WTC11 (cell line): Measurements from ENCODE around the gene PYM1. TPM values are rescaled to one million over a fixed set of nuclear protein-coding genes. Genes with fewer than 3 reads are reported as not detected.

Experiments used
- ATAC-seq: fragments of 200-7000 bp; cut with Tn5 transposase; 2 replicates; pipeline ENCODE4 v1.10.0; 2021; ENCODE audit warnings: mild to moderate bottlenecking, moderate library complexity
- CTCF ChIA-PET: fragments of 300-600 bp; sonication (Branson Sonifier 250); formaldehyde crosslinking; loops from one replicate; lab custom pipeline; 2021; ENCODE audit warnings: antibody characterized with exemption; lab: Charles Lee
- POLR2A ChIA-PET: fragments of 350-600 bp; sonication (Branson Sonifier 250); formaldehyde crosslinking; loops from one replicate; lab custom pipeline; 2021; ENCODE audit warnings: antibody characterized with exemption; lab: Charles Lee
- DNase-seq: peaks from one replicate; pipeline ENCODE4 v3.0.0; 2021; ENCODE audit warnings: low spot score
- H3K27ac Mint-ChIP-seq: 2 replicates; pipeline ENCODE4 v1.8.0; 2021; ENCODE audit warnings: mixed read lengths
- H3K27me3 Mint-ChIP-seq: 2 replicates; pipeline ENCODE4 v1.8.0; 2021; ENCODE audit warnings: low read depth, mild to moderate bottlenecking, moderate library complexity, mixed read lengths
- H3K36me3 Mint-ChIP-seq: 2 replicates; pipeline ENCODE4 v1.8.0; 2021; ENCODE audit warnings: mixed read lengths
- H3K4me1 Mint-ChIP-seq: 2 replicates; pipeline ENCODE4 v1.8.0; 2022; ENCODE audit warnings: mixed read lengths
- H3K4me3 Mint-ChIP-seq: 2 replicates; pipeline ENCODE4 v1.8.0; 2021; ENCODE audit warnings: mild to moderate bottlenecking, moderate library complexity, mixed read lengths
- H3K9me3 Mint-ChIP-seq: 2 replicates; pipeline ENCODE4 v1.8.0; 2021; ENCODE audit warnings: mixed read lengths
- ATF2 ChIP-seq: sonication (generic); formaldehyde crosslinking; IDR thresholded peaks from 2 replicates; pipeline ENCODE4 v1.8.1; 2022; ENCODE audit warnings: low read depth, missing genetic modification reagents, borderline replicate concordance
- ATF6 ChIP-seq: sonication (generic); formaldehyde crosslinking; IDR thresholded peaks from 2 replicates; pipeline ENCODE4 v1.8.1; 2023; ENCODE audit warnings: mild to moderate bottlenecking, missing genetic modification reagents
- E2F5 ChIP-seq: sonication (generic); formaldehyde crosslinking; IDR thresholded peaks from 2 replicates; pipeline ENCODE4 v1.8.1; 2022; ENCODE audit warnings: mild to moderate bottlenecking, moderate library complexity, missing genetic modification reagents
- ERG ChIP-seq: fragments of 250-450 bp; sonication (Bioruptor Pico); IDR thresholded peaks from 2 replicates; pipeline ENCODE4 v1.8.0; 2021; ENCODE audit warnings: mild to moderate bottlenecking
- ETV6 ChIP-seq: sonication (generic); formaldehyde crosslinking; IDR thresholded peaks from 2 replicates; pipeline ENCODE4 v1.8.1; 2022; ENCODE audit warnings: mild to moderate bottlenecking, missing genetic modification reagents
- FOXJ3 ChIP-seq: sonication (generic); formaldehyde crosslinking; IDR thresholded peaks from 2 replicates; pipeline ENCODE4 v1.9.0; 2021; ENCODE audit warnings: missing genetic modification reagents, mild to moderate bottlenecking, borderline replicate concordance
- HMGXB4 ChIP-seq: sonication (generic); formaldehyde crosslinking; IDR thresholded peaks from 2 replicates; pipeline ENCODE4 v1.8.1; 2023; ENCODE audit warnings: mild to moderate bottlenecking, moderate library complexity, missing genetic modification reagents
- IRF1 ChIP-seq: sonication (generic); formaldehyde crosslinking; IDR thresholded peaks from 2 replicates; pipeline ENCODE4 v1.8.0; 2023; ENCODE audit warnings: missing genetic modification reagents
- JAZF1 ChIP-seq: fragments of 250-450 bp; sonication (Bioruptor Pico); IDR thresholded peaks from 2 replicates; pipeline ENCODE4 v1.9.0; 2021; ENCODE audit warnings: moderate library complexity, mild to moderate bottlenecking, inconsistent platforms
- MAX ChIP-seq: sonication (generic); formaldehyde crosslinking; IDR thresholded peaks from 2 replicates; pipeline ENCODE4 v1.8.0; 2022; ENCODE audit warnings: mild to moderate bottlenecking, missing genetic modification reagents
- NFYB ChIP-seq: sonication (generic); formaldehyde crosslinking; conservative IDR thresholded peaks from 2 replicates; pipeline ENCODE4 v1.8.0; 2022; ENCODE audit warnings: low read depth, missing genetic modification reagents
- NR2C2 ChIP-seq: sonication (generic); formaldehyde crosslinking; IDR thresholded peaks from 2 replicates; pipeline ENCODE4 v1.8.0; 2022; ENCODE audit warnings: mild to moderate bottlenecking, missing genetic modification reagents
- NR3C1 ChIP-seq: sonication (generic); formaldehyde crosslinking; conservative IDR thresholded peaks from 2 replicates; pipeline ENCODE4 v1.8.1; 2023; ENCODE audit warnings: low read depth, mild to moderate bottlenecking, missing genetic modification reagents
- OVOL2 ChIP-seq: fragments of 250-450 bp; sonication (Bioruptor Pico); IDR thresholded peaks from 2 replicates; pipeline ENCODE4 v1.9.0; 2021; ENCODE audit warnings: mild to moderate bottlenecking, borderline replicate concordance
- RORB ChIP-seq: fragments of 250-450 bp; sonication (Bioruptor Pico); IDR thresholded peaks from 2 replicates; pipeline ENCODE4 v1.9.0; 2021; ENCODE audit warnings: mild to moderate bottlenecking
- SMAD4 ChIP-seq: sonication (generic); formaldehyde crosslinking; IDR thresholded peaks from 2 replicates; pipeline ENCODE4 v1.8.0; 2022; ENCODE audit warnings: mild to moderate bottlenecking, missing genetic modification reagents
- SP1 ChIP-seq: sonication (generic); formaldehyde crosslinking; conservative IDR thresholded peaks from 2 replicates; pipeline ENCODE4 v1.8.1; 2022; ENCODE audit warnings: missing genetic modification reagents
- USF1 ChIP-seq: sonication (generic); formaldehyde crosslinking; IDR thresholded peaks from 2 replicates; pipeline ENCODE4 v1.8.0; 2022; ENCODE audit warnings: mild to moderate bottlenecking, missing genetic modification reagents
- ZMAT4 ChIP-seq: fragments of 250-450 bp; sonication (Bioruptor Pico); IDR thresholded peaks from 2 replicates; pipeline ENCODE4 v1.9.0; 2021; ENCODE audit warnings: mild to moderate bottlenecking
- ZNF671 ChIP-seq: fragments of 250-450 bp; sonication (Bioruptor Pico); IDR thresholded peaks from 2 replicates; pipeline ENCODE4 v1.8.0; 2021; ENCODE audit warnings: mild to moderate bottlenecking
- total RNA-seq: library from RNA; stranded (reverse); gene quantifications from 3 replicates; pipeline ENCODE4 v1.2.3, GENCODE V29; 2021

PYM1 gene
- total RNA-seq, 1 experiment from 2014 or later, result 55.5 TPM

- Mint-ChIP-seq H3K4me3 (no peak overlapping the region), H3K27ac (no peak overlapping the region), H3K4me1 (peaks cover 1% of the 10 kb centered on the region), H3K27me3 (peaks cover 12% of the 10 kb centered on the region), H3K36me3 (no peaks in the 10 kb centered on the region), H3K9me3 (no peaks in the 10 kb centered on the region)
- ATAC-seq, result no peak
- TF ChIP-seq NFYB (no peak), NR2C2 (CRISPR knock-in tag) (no peak), E2F5 (no peak), USF1 (CRISPR knock-in tag) (no peak), ZMAT4 (CRISPR knock-in tag) (no peak), ERG (CRISPR knock-in tag) (no peak), MAX (CRISPR knock-in tag) (no peak), OVOL2 (CRISPR knock-in tag) (no peak), NR3C1 (no peak), SMAD4 (CRISPR knock-in tag) (no peak), ATF6 (no peak), IRF1 (no peak), ATF2 (CRISPR knock-in tag) (no peak), ZNF671 (CRISPR knock-in tag) (no peak), HMGXB4 (CRISPR knock-in tag) (no peak), JAZF1 (CRISPR knock-in tag) (no peak), ETV6 (no peak), RORB (CRISPR knock-in tag) (no peak), FOXJ3 (no peak), SP1 (CRISPR knock-in tag) (no peak)
- ChIA-PET POLR2A (no interaction called here), CTCF (interaction anchor here (0.8 to 1.1 kb wide), 2 partner anchors 55 to 64 kb away, joined by 3 to 4 read pairs; no protein-coding TSS in a partner anchor)
- DNase-seq, result no peak
Measured at GRCh38 chr12:55852740-55853139, 75.0 kb downstream of the PYM1 start.

Other genes with a start within 250 kb of the PYM1 start
- gene ITGA7, start 220.0 kb downstream of the PYM1 start, total RNA-seq, result 77.8 to 96.2 TPM (median 80.4 TPM) in 3 replicates
- gene BLOC1S1, start 211.8 kb downstream of the PYM1 start, total RNA-seq, result 81.9 to 97.1 TPM (median 95.1 TPM) in 3 replicates
- gene RDH5, start 207.5 kb downstream of the PYM1 start, total RNA-seq, result 3.0 to 5.8 TPM (median 3.5 TPM) in 3 replicates
- gene CD63, start 198.9 kb downstream of the PYM1 start, total RNA-seq, result 409 to 419 TPM (median 414 TPM) in 3 replicates
- 16.9 to 20.7 TPM (median 19.6 TPM) in 3 replicates for gene GDF11, start 184.8 kb downstream of the PYM1 start, total RNA-seq
- gene SARNP, start 110.2 kb downstream of the PYM1 start, total RNA-seq, result 98.3 to 102 TPM (median 100 TPM) in 3 replicates
- gene ORMDL2, start 109.9 kb downstream of the PYM1 start, total RNA-seq, result 32.9 to 37.9 TPM (median 34.8 TPM) in 3 replicates
- gene DNAJC14, start 98.3 kb downstream of the PYM1 start, total RNA-seq, result 32.1 to 34.5 TPM (median 34.1 TPM) in 3 replicates
- gene MMP19, start 85.0 kb downstream of the PYM1 start, total RNA-seq, result 0.98 to 1.6 TPM (median 1.0 TPM) in 3 replicates
- 19.8 to 25.5 TPM (median 23.6 TPM) in 3 replicates for gene DGKA, start 3.3 kb upstream of the PYM1 start, total RNA-seq
- 72.2 to 86.5 TPM (median 79.3 TPM) in 3 replicates for gene PMEL, start 38.1 kb upstream of the PYM1 start, total RNA-seq
- gene CDK2, start 38.9 kb upstream of the PYM1 start, total RNA-seq, result 37.6 to 44.1 TPM (median 43.1 TPM) in 3 replicates
- 55.0 to 65.8 TPM (median 64.3 TPM) in 3 replicates for gene RAB5B, start 46.2 kb upstream of the PYM1 start, total RNA-seq
- gene SUOX, start 69.4 kb upstream of the PYM1 start, total RNA-seq, result 20.3 to 23.2 TPM (median 23.2 TPM) in 3 replicates
- gene IKZF4, start 93.1 kb upstream of the PYM1 start, total RNA-seq, result 13.6 to 14.9 TPM (median 14.8 TPM) in 3 replicates
- gene RPS26, start 114.0 kb upstream of the PYM1 start, total RNA-seq, result 66.4 to 77.2 TPM (median 73.4 TPM) in 3 replicates
- gene ERBB3, start 152.3 kb upstream of the PYM1 start, total RNA-seq, result 49.2 to 64.3 TPM (median 52.4 TPM) in 3 replicates
- 198 to 249 TPM (median 199 TPM) in 3 replicates for gene PA2G4, start 176.7 kb upstream of the PYM1 start, total RNA-seq
- gene RPL41, start 188.7 kb upstream of the PYM1 start, total RNA-seq, result 4,004 to 4,366 TPM (median 4,314 TPM) in 3 replicates
- 11.3 to 13.6 TPM (median 13.1 TPM) in 3 replicates for gene ZC3H10, start 190.4 kb upstream of the PYM1 start, total RNA-seq
- gene ESYT1, start 200.4 kb upstream of the PYM1 start, total RNA-seq, result 77.7 to 80.8 TPM (median 80.1 TPM) in 3 replicates
- 171 to 180 TPM (median 173 TPM) in 3 replicates for gene MYL6B, start 224.7 kb upstream of the PYM1 start, total RNA-seq
- gene MYL6, start 230.5 kb upstream of the PYM1 start, total RNA-seq, result 835 to 932 TPM (median 844 TPM) in 3 replicates